Measurements from ENCODE around the gene CTBP2. TPM values are rescaled to one million over a fixed set of nuclear protein-coding genes. Genes with fewer than 3 reads are reported as not detected.
A peak's percentile ranks its signal among the peaks of the same experiment; 100 is the strongest.

CTBP2 gene
- polyA plus RNA-seq, 10 donors = 28.5 to 47.5 (median 33.2) TPM

GRCh38 chr10:124983321-124983720 is 177.0 kb downstream of the CTBP2 start:
- DNase-seq = no peak

GRCh38 chr10:124978376-124978725 is 182.0 kb downstream of the CTBP2 start:
- no peak for DNase-seq

- DNase-seq = no peak
Measured at GRCh38 chr10:124977648-124978375, 182.6 kb downstream of the CTBP2 start.

DNA sequence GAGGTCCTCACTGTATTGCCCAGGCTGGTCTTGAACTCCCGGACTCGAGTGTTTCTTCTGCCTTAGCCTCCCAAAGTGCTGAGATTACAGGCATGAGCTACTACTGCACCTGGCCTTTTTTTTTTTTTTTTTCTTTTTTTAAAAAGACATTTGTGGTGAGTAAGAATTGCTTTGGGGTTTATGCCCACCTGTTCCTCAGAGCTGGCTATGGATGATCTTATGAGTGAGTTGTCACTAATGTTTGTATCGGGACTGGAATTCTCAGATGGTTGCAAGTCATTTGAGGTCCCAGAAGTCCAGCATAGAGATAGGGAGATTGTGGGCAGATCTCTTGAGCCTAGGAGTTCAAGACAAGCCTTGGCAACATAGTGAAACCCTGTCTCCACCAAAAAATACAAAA is 183.2 kb downstream of the CTBP2 start:
- no peak for DNase-seq

GRCh38 chr10:124975977-124976514 is 184.3 kb downstream of the CTBP2 start:
- no peak for DNase-seq

DNA sequence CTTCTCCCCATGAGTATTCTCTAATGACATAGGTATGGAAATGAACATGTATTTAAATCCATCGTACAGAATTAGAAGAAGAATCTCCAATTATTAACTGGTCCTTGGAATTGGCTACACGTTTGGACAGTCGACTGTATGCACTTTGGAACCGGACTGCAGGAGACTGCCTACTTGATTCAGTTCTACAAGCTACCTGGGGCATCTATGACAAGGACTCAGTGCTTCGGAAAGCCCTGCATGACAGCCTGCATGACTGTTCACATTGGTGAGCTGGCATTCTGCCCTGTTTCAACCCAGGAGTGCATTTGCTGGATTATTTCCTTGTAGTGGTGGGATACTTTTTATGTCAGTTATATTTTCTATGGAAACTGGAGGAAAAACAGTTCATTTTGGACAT is 186.2 kb downstream of the CTBP2 start:
- DNase-seq = no peak

- DNase-seq = no peak
Measured at GRCh38 chr10:124972637-124973036, 187.7 kb downstream of the CTBP2 start.

- no peak for DNase-seq
Measured at GRCh38 chr10:124971276-124971675, 189.1 kb downstream of the CTBP2 start.

- DNase-seq = no peak
Measured at GRCh38 chr10:124967255-124967654, 193.1 kb downstream of the CTBP2 start.

DNA sequence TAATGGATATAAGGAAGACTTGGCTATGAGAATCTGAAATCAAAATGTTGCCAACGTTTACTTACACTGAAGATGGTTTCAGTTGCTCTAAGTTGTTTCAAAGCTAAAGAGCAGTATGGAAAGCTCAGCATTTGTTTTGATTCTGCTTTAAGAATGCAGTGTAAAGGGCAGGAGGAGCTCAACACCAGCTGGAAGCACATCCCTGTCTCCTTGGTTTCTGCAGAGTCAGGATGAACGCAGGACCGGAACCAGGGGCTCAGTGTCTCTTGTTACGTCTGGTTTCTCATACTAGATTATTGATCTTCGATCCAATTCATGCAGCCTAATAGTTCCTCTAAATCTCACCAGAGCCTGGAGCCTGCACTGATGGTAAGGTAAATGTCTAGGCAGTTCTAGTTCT is 194.4 kb downstream of the CTBP2 start:
- no peak for DNase-seq

DNA sequence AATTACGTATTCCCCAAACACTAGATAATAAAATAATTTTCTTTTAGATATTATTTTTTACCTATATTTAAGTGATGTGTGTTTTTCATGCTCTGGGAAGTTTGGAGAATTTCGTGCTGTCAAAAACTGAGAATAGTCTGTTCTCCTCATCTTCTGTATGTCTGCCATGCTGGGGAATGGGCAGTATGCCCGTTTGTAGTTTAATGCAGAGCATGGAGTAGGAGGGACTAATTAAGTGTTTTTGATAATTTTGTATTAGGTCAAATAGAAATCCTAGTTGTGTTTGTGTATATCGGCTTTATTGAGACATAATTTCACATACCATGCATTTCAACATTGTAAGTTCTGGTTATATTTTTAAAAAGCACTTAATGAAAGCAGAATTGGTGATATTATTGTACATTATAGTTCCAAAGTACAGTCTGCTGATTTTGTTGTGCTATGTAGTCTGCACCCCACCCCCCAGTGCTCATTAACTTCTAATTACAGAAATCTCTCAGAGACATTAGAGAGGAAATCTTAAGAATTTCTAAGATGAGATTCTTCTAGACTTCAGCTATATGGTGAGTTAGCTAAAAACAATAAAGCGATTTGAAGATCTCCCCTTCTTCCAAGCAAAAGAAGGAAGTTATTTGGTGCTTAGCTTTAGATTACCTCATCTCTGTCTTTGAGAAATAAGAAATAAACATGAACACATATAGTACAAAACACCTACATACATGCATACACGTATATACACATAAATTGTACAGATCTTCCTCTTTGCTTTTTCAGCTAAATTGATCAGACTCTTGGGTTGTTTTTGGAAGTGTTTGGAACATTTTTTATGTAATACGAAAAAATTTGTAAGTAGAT is 196.3 kb downstream of the CTBP2 start:
- DNase-seq = no peak

DNA sequence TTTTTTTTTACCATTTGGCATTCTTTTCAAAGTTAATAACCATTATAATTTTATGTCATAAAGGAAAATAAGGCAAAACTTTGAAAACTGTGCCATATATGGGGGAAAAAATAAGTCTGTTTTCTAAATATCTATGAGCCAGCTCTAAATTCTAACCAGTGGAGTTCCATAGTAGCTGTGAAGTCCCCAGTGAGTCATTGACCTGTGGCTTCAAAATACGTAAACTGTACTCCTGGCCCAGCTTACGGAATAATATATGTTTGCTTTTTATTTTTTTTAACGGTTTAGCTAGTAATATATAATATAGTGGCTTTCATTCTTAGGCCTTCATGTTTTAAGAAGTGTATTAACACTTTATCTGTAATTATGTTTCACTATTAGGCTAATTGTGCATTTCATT is 197.9 kb downstream of the CTBP2 start:
- DNase-seq = no peak

DNA sequence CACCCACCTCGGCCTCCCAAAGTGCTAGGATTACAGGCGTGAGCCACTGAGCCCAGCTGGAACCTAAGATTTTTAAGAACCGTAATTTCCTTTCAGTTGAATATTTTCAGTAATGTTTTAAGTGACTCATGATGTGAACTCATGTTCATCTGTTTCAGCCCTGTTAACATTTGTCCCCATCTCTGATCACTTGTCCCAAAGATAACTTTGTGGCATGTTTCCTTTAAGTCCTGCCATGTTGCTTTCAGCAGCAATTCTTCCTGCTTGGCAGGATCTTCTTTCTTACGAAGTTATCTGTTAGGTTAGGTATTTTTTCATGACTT is 199.2 kb downstream of the CTBP2 start:
- no peak for DNase-seq

GRCh38 chr10:124959564-124959963 is 200.8 kb downstream of the CTBP2 start:
- DNase-seq = no peak

DNA sequence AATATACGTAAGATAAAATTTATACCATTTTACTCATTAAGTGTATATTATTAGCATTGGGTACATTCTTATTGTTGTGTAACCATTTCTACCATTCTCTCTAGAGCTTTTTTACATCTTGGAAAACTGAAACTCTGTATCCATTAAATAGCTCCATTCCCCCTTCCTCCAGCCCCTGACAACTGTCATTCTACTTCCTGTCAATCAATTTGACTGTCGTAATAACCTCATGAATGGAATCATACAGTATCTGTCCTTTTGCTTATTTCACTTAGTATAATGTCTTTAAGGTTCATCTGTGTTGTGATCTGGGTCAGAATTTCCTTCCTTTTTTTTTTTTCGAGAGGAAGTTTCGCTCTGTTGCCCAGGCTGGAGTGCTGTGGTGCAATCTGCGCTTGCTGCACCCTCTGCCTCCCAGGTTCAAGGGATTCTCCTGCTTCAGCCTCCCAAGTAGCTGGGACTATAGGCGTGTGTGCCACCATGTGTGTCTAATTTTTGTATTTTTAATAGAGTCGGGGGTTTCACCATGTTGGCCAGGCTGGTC is 202.9 kb downstream of the CTBP2 start:
- DNase-seq = no peak

DNA sequence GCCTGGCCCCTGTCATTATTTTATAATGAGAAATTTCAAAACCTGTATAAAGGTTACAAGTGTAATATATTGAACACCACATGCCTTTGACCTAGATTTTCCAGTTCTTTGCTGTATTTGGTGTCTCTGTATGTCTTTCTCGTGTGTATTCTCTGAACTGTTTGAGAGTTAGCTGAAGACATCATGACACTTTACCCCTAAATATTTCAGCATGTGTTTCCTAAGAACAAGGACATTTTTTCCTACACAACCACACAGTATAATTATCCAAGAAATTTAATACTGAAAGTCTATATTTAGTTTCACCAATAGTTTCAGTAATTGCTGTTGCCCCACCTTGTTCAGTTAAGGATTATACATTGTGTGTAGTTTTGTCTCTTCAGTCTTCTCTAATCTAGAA is 203.6 kb downstream of the CTBP2 start:
- no peak for DNase-seq

DNA sequence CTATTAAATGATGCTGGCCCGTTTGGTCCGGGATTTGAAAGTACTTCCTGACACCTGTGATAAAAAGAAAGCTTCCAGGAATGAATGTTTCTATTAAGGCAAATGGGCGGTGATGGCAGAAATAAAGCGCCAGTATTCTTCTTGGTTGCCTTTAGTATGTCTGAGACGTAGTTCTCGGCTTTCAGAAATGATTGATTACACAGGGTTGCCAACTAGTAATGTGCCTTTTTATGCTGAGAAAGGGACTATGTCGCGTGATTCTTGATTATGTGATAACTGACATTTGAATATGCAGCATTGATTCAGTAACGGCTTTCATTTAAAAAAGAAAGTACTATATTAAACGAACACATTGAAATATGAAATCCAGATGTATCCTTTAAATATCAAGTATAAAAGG is 204.5 kb downstream of the CTBP2 start:
- peak in 1 of 3 donors; percentile 19 for DNase-seq

GRCh38 chr10:124955243-124955642 is 205.1 kb downstream of the CTBP2 start:
- DNase-seq = peak in 1 of 3 donors; percentile 30

DNA sequence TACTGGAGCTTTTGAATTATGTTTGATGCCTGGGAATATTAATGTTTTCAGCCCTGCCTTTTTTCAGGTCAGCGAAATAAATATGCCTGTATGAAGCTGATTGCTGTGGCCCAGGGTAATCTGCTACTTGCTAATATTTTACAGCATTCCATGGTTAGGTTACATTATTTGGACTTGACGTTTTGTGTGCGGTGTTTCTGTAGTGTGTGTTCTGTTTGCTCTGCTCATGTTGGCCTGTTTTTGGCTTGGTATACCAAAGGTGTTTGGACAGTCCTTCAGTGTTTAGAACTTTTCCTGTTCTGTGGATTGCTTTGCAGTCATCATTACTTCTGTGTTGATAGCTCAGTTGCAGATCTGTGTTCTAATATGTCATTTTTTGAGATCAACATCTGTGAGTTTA is 206.9 kb downstream of the CTBP2 start:
- DNase-seq = no peak

DNA sequence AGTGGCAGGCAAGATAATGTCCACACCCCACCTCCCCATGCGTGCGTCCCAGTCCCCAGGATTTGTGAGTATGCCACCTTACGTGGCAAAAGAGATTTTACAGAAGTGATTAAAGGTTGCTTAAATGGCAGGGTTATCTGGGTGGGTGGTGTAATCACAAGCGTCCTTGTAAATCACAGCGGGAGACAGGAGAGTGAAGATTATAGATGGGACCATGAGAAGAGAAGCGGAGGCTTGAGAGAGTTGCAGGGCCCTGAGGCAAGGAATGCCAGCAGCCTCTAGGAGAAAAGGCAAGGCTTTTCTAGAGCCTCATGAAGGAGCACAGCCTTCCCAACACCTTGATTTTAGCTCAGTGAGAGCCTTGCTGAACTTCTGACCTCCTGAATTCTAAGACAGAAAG is 208.2 kb downstream of the CTBP2 start:
- no peak for DNase-seq

GRCh38 chr10:124949543-124949942 is 210.8 kb downstream of the CTBP2 start:
- no peak for DNase-seq

DNA sequence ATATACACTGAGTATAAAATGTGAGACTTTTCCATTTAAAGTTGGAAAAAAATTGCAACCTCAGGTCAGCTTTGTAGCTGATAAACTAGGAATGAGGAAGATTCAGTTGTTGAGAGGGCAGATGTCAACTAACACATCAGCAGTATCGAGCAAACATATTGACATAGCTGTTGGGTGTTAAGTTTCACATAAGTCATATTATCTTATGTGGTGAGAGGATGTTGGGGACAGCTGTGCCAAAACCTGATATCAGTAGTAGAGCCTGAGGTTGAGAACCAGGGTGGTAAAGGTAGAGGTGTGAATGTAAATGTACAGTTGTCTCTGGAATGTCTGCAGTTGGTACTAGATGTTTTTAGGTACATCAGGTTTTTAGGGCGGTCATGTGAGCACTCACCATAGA is 213.4 kb downstream of the CTBP2 start:
- DNase-seq = no peak

DNA sequence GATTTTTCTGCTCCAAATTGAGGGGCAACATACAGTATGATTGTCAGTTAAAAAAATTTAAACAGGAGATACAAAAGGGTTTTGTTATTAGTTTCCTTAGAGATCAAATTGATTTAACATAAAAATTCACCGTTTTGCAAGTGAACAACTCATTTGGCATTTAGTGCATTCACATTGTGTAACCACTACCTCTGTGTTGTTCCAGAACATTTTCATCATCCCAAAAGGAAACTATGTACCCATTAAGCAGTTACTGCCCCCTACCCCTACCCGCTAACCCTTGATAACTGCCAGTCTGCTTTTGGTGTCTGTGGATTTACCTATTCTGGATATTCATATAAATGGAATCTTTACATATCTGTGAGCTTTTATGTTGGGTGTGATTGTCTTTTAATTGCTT is 215.4 kb downstream of the CTBP2 start:
- DNase-seq = no peak
